GM21515 (cell line): Measurements from ENCODE around the gene C20orf204.

Experiments used
- ATAC-seq: cut with Tn5 transposase; IDR thresholded peaks from one replicate; pipeline ENCODE4 v1.9.1; 2021; ENCODE audit not compliant: unreplicated experiment

The C20orf204 gene

DNA sequence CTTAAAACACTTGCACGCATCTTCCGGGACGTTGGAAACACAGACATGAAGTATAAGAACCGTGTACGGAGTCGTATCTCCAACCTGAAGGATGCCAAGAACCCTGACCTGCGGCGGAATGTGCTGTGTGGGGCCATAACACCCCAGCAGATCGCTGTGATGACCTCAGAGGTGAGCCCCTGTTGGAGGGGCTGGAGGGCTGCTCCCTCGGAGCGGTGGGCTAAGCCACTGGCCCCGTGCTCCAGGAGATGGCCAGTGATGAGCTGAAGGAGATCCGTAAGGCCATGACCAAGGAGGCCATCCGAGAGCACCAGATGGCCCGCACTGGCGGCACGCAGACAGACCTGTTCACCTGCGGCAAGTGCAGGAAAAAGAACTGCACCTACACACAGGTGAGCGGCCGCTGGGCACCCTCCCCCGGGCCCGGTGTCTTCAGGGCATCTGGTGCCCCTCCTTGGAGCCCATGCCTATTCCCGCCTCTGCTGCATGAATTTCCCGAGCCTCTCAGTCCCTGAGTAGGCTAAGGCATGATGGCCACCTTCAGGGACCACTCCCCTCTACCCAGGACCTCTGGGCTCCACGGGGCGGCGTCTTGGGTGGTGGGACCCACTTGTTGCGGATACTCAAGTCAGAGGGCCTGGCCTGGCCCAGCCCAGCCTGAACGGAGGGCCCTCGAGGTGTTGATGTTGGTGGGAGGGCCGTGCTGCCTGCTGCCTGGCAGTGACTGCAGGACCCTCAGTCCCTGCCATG, 34.4 kb downstream of the C20orf204 start:
- no peak for ATAC-seq

DNA sequence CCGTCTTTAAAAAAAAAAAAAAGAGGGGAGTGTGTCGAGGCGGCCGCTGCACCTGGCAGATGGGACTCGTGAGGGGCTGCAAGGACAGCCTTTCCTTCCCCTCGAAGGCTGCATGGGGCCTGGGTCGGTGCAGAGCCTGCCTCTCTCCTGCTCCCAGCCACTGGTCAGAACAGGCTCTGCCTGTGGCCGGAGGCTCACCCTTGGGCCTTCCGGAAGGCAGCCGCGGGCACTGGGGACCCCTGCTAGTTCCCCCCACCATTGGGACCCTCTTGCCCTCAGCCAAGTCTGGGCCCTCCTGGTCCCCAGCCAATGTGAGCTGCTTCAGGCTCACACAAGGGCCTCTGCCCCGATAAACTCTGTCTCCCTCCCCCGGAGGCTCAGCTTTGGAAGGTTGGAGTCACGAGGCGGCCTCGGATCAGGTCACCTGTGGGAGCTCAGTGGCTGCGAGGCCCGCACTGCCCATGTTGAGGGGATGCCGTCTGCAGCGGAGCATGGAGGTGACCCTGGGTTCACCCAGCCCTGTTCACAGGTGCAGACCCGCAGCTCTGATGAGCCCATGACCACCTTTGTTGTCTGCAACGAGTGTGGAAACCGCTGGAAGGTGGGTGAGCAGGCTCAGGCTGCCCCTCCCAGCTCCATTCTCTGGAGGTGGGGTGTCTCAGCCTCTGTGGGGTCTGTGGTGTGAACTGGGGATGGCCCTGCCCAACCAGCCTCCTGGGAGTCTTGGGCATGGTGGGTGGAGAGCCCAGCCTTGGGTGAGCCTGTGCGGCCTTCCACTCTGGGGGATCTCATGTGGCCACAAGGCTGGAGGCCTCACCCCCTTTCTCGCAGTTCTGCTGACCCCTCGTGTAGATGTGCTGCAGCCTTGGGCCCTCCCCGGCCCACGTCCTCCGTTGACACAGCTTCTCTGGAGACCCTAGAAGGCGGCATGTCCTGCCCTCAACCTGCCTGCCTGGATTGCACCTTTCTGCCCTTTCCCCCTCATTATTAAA, 35.7 kb downstream of the C20orf204 start:
- no peak for ATAC-seq

DNA sequence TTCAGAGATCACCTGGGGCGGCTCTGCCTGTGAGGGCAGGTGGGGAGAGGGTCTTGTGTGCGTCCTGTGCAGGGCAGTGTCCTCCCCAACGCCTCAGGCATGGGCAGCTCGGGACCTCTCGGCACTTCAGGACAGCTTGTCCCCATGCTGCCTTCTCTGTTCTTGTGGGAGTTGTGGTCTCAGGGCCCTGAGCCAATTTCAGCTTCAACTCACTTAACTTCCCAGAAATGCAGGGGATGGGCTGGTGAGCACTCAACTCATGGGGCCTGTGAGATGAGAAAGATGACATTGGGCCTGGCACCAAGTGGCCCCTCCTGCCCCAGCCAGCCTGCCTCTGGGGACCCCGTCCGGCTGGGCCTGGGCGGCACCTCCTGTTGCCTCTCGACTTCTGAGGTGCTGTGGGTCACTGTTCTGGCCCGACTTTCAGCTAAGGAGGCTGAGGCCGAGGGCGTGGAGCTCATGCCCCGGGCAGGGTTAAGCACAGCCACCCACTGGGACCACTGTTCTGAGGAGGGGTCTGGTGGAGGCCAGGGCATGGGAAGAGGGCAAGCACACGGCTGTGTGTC, 36.6 kb downstream of the C20orf204 start:
- no peak for ATAC-seq

DNA sequence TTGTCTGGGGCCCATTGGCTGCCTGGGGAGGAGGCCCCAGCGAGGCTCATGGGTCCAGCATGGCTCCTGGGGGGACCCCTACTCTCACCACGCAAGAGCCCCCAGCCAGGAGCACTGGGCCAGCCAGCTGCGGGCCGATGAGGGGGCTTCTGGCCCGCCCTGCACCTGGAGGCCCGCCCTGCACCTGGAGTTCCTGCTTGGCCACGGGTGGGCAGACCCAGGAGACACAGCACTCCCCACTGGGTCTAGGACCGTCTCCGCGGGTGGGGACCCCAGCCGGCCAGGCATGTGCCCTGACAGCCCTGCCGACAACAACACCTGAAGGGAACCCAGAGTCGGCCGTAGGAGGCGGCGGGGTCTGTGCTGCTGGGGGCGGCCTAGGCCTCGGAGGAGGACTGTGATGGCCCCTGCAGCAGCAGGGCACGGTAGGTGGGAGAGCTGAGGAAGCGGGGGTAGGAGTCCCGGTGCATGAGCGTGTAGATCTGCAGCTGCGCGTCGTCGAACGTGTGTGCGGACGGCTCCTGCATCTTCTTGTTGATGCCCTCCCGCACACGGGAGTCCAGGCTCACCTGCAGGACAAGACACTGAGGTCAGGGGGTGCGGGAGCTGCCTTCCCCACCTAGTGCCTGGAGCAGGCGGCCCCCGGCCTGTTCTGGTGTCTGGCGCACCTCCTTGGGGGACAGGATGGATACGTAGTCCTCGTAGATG, 37.6 kb downstream of the C20orf204 start:
- no peak for ATAC-seq

DNA sequence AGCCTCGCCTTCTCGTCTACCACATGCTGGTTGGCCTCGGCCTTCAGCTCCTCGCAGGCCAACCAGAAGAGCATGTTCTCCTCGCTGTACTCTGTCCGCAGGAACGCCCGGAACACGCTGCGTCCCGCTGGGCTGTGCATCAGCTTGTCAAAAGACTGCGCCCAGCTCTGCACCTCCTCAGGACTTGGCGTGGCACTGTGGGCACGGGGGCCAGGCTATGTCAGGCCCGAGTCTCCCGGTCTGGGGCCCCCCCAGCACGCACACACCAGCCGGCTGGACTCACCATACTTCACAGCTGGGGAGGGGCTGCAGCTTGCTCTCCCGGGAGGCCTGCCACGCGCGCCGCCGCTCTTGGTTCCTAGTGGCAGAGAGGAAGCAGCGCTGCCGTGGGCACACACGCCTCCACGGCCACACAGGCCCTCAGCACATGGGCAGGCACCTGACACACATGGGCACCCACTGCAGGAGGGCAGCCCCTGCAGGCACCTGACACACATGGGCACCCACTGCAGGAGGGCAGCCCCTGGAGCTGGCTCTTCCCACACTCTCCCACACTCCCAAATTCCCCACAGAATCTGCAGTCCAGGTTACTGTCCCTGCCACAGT, 38.3 kb downstream of the C20orf204 start:
- no peak for ATAC-seq

DNA sequence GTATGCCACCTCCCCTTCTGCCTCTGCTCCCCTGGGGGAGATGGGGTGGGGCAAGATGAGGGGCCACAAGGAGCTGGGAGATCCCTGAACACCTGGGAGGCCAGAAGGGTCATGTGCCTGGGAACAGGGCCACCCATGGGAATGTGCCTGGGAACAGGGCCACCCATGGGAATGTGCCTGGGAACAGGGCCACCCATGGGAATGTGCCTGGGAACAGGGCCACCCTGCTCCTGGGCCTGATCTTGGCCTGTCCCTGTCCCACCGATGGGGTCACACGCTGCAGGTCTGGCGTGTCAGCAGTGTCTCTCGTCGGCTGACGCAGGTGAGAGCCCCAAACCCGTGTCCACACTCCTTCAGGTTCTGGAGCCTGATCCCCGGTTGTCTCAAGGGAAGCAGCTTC, 39.0 kb downstream of the C20orf204 start:
- no peak for ATAC-seq

DNA sequence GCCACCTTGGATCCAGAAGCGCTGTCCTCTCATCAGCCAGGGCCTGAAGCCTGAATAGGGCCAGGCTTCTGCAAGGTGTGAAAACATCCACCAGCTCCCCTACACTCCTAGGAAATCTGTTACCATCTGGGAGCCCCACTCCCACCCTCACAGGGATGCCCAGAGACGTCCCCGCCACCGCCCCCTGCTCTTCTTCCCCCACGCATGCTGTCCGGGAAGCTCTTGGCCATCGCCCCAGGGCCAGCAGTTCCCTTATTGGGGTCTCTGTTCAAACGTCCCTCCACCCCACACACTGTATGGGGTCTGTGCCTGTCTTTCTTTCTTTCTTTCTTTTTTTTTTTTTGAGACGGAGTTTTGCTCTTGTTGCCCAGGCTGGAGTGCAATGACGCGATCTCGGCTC, 39.6 kb downstream of the C20orf204 start:
- no peak for ATAC-seq

DNA sequence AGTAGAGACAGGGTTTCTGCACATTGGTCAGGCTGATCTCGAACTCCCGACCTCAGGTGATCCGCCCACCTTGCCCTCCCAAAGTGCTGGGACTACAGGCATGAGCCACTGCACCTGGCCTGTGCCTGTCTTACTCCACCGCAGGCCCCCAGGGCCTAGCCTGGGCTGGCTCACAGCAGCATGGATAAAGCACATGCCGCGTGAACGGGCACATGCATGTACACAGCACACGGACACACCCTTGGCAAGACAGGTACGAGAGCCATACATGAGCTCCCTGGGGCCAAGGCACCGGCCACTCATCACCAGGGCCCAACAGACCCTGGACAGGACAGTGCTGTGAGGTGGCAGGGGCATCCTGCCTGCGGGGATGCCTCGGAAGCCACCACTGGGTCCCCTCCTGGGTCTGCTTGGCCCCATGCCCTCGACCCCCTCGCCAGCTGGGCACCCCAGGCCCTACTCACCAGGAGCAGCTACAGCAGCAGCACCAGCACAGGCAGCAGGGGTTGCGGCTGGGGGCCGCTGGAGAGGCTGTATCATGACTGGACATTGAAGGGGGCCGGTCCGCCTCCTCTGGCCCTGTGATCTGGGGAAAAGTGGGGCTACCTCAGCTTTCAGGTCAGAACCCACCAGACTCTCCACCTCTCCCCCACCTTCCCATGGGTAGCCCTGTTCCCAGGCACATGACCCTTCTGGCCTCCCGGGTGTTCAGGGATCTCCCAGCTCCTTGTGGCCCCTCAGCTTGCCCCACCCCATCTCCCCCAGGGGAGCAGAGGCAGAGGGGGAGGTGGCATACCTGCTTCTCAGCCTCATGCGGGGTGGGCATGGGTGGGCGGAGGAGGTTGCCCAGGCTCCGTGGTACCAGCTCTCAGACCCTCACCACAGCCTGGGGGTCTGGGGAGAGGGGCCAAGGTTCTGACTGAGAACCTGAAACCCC, 40.3 kb downstream of the C20orf204 start:
- no peak for ATAC-seq

DNA sequence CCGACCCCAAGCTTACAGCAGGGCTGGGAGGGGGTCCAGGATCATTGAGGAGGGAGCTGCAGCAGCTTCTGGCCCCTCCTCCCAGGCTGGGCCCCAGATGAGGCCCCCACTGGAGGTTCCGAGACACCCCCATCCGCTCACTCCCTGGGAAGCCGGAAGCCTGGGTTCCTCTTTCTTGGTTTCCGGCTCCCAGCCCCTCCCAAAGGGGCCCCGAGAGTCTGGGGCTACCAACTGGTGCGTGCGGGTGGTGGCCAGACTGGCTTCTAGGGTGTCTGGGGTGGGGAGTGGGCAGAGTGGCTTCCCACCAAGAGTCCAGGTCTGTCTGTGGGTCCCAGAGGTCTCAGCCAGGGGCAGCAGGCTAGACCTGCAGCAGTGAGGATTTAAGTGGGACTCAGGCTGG, 41.1 kb downstream of the C20orf204 start:
- no peak for ATAC-seq

DNA sequence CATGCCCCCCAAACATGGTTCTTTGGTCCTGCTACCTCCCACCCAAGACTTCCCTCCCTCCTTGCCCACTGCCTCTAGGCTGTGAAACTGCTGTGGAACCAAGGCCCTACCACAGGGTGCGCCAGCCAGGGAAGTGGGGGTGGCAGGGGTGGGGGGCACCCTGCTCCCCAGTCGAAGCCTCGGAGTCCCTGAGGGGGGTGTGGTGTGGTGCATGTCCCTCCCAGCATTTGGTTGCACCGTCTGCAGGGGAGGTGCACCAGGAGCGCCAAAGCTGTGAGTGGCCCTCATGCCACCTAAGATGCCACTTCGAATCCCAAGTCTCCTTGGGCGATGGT, 41.5 kb downstream of the C20orf204 start:
- no peak for ATAC-seq

DNA sequence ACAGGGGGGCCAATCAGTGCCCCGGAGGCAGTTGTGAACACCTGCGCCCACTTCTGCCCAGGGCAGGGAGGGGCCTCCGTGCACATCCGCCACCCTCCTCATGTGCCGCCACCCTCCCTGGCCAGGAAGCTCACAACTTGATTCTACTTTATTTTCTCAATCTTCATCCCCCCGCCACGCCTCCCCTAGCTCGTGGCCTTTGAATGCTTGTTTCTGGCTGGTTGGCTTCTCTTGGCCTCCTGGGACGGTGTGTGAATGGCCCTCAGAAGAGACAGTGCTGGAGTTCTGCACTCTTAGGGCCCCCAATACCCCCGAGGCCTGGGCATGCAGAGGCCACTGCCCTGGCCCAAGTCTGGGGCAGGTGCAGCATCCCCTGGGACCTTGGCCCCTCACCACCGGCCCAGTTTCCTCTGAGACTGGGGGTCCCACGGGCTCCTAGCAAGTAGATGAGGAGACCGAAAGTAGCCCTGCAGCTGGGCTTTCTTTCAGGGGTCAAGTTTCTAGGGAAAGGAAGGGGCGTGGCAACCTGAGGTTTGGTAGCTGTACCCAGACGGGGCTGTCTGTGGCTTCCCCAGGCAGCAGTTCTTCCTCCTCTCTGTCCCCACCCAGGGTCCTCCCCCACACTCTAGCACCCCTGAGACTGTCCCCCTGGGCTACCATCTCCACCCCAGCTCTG, 42.0 kb downstream of the C20orf204 start:
- no peak for ATAC-seq

DNA sequence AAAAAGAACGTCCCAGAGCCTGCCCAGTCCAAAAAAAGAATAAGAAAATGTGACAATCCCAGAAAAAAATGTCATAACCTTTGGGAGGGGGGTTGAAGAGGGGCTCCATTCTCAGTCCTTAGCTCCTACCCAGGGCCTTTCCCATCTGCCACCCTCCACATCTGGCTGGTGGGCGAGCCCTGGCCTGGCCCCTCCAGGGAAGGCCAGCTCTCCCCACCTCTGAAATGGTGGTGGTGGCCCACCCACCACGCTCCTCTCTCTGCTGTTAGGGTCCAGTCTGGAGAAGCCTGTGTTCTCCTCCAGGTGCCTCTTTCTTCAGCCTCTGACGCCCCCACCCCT, 42.9 kb downstream of the C20orf204 start:
- no peak for ATAC-seq

DNA sequence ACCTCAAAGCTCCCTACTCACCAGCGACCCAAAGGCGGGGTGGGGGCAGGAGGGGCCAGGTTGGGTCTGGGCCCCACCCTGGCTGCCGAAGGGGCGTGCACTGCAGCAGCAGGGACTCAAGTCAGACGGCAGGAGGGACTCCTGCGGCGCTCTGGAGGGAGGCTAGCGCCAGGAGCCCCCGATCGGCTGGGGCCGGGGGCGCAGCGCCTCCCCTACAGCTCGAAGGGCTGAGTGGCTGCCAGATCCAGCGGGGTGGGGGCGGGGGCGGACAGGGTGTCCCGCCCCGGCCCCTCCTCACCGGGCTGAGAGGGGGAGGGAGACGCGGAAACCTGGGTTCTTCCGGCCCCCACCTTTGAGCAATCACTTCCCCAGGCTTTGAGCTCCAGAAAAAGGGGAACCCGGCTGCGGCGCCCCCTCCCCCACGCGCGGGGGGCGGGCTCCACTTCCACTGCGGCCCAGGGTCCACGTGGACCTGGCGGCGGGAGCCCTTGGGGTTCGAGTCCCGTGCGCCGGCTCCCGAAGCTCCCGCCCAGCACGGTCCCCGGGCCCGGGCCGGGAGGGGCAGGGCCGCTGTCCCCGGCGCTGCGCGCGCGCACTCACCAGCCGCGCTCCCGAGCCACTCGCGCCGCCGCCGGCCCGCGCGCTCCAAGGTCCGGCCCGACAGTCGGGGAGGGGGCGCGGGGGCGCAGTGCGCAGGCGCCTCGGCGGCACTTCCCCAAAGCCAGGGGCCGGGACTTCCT, 43.5 kb downstream of the C20orf204 start, which contains the start of gene RGS19:
Gene RGS19, minus strand, starts transcription at position 246 of the 740 bp plus-strand sequence. CDS start 2,632 bp downstream, outside the sequence.
- peak; percentile 43 for ATAC-seq

DNA sequence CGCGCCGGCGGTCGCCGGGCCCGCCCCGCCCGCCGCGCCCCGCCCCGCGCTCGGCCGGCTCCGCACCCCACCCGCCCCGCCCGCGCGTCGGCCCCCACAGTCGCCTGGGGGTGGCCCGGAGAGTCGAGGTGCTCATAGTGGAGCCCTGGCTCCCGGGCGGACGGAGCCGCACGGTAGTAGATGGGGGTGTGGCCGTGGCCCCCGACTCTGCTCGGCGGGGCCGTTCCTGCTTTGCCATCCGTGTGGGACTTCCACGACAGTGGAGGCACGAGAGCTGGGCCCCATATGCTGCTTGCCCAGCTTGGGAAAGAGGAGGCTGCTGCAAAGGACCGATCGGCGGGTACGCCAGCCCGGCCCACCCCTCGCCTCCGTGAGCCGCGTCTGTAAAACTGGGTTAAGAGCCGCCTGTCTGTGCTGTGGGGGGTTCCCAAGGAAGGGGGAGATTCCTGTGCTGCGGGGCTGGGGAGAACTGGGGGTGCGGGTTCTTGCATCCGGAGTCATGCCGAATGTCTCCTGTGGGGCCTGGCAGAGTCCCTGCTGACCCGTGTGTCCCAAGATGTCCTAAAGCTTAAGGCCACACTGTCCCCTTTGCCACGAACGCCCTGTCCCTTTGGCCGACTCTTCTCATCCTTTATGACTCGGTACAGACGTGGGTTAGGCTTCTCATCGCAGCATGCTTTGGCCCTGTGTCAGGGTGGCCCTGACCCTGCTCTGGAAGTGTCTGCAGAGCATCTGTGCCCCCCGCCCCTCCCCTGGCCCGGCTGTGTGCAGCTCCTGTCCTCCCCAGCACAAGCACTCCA, 44.2 kb downstream of the C20orf204 start, which contains the start of gene OPRL1:
Gene OPRL1, plus strand, starts transcription at position 70 of the 800 bp plus-strand sequence. CDS start 12,639 bp downstream, outside the sequence.
- ATAC-seq: no peak

DNA sequence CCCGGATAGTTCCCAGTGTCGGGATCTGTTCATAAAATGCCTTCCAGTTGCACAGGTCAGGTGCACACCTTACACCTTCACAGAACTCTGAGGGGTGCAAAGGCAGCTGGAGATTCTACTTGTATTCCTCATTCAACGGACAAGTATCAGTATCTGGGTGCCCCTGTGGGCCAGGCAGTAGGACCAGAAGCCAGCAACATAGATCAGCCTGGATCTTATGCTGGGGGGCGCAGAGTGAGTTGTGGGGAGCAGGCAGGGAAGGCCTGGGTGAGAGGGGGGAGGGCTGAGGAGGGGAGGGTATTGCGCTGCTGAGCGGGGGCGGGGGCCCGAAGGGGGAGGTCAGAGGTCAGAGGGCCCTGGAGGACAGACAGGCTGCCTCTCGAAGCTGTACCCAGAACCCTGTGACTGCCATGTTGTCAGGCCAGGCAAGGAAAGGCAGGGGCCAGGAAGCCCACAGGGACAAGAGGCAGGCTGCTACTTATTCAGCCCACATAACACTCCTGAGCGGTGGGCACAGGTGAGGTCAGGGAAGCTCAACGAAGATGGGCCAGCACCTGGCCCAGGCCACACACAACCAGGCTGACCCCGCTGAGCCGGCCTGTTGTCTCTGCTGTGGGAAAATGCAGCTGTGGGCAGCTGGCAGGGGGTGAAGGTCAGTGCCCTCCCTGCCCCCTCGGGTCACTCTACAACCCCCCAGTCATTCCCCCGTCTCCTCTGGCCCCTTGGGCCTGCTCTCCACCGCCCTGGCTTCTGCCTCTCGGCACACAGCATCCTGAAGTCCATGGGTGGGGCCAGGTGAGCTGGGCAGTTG, 45.0 kb downstream of the C20orf204 start:
- no peak for ATAC-seq

DNA sequence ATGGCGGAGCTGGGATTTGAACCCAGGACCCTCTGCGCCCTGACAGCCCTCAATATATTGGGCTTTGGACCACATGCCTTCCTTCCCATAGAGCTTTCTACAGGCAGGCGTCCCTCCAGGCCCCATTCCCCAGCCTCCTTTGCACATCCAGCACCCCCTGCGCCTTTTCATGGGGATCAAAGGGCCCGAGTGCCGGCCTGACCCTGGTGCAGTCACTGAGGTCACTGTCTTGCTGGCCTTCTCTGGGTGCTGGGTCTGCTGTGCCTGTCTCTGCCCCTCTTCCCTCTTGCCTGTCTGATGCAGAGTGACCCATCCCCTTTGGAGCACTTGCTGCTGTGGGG, 45.6 kb downstream of the C20orf204 start:
- no peak for ATAC-seq
